HG02759 (cell line): Measurements from ENCODE around the gene NUB1.

Source experiments
- ATAC-seq: cut with Tn5 transposase; IDR thresholded peaks from one replicate; pipeline ENCODE4 v1.9.1; 2021; ENCODE audit warnings: mild to moderate bottlenecking, moderate library complexity; ENCODE audit not compliant: unreplicated experiment

The NUB1 gene

DNA sequence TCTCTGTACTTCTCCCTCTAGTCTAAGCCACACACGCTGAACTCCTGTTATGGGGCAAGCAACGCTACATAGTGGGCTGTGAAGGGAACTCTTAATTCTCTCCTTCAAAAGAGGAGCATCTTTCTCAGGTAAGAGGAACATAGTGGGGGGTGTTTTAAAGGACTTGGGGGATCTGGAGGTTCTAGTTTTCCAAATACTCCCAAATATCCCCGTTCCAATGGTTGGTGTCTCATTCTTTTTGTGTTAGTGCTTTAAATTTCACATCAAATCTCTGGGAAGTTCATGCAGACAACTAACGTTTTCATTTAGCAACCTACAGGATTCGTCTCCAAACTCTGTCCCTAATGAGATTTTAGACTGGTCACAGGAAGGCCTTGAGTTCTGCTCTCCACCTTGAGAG, 80.6 kb downstream of the NUB1 start:
- ATAC-seq = no peak

DNA sequence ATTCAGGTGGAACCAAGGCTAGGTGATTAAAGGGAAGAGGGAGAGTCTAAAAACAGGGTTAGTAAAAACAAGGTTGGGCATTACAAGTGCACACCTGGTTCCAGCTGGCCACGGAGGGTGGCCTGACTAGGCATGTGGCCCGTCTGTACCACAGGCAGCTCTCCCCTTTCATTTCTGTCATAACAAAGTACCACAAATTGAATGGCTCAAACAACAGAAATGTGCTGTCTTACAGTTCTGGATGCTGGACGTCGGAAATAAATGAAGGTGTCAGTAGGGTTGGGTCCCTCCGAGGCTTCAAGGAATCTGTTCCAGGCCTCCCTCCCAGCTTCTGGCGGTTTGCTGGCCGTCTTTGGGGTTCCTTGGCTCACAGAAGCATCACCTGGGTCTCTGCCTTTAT, 81.6 kb downstream of the NUB1 start:
- ATAC-seq = no peak

DNA sequence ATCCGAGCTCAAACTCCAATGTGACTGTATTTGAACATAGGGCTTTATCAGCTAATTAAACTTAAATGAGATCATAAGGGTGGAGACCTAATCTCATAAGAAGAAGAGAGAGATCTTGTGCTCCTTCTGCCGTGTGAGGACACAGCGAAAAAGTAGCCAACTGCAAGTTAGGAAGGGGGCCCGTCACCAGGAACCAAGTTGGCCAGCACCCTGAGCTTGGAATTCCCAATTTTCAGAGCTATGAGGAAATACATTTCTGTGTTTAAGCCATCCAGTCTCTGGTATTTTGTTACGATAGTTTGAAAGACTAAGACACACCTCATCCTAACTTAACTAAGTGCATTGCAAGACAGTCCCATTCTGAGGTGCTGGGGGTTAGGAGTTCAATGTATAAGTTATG, 82.3 kb downstream of the NUB1 start:
- ATAC-seq = no peak

DNA sequence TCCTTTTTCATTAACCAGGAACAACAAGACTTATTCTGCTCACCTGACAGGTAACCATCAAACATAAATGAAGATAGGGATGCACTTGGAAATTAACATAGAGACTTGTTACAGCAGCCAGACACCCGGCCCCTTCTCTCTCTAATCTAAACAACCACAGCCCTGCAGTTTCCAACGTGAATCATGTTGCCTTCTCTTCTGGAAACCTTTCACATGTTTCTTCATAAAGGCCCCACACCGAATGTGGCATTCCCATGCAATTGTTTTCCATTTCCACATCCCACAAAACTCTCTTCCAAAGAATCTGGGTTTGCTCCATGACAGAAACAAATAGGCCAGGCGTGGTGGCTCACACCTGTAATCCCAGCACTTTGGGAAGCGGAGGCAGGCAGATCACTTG, 83.2 kb downstream of the NUB1 start:
- ATAC-seq = no peak

DNA sequence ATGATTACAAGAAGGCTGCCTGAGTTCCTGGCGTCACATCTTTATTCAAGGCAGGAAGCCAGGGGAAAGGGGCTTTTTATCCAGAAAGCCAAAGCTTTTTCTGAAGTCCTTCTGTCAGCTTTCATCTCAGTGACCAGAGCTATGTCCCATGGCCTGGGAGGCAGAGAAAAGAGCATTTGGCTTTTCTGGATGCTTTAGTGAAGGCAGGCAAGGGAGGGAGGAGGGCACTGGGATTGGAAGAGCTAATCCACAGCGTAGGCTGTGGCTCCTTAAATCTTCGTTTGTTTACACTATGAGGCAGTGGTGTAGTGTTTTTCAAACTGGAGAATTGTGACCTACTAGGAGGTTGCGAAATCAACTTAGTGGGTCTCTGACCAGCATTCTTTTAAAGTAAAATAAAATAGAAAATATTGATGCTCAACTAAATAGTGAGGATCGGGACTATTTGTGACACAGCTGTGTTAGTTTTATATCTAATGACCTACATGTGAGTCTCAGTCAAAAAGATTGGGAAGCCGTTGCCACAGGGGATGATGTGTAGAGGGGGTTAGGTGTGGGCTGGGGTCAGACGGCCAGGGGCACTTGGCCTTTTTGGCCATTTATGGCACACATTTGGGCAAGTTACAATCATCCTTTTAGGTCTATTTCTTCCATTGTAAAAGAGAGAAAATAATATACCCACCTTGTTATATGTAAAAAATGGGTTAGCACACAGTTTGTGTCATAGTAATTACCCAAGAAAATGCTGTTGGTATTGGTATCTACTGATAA, 84.2 kb downstream of the NUB1 start:
- no peak for ATAC-seq

DNA sequence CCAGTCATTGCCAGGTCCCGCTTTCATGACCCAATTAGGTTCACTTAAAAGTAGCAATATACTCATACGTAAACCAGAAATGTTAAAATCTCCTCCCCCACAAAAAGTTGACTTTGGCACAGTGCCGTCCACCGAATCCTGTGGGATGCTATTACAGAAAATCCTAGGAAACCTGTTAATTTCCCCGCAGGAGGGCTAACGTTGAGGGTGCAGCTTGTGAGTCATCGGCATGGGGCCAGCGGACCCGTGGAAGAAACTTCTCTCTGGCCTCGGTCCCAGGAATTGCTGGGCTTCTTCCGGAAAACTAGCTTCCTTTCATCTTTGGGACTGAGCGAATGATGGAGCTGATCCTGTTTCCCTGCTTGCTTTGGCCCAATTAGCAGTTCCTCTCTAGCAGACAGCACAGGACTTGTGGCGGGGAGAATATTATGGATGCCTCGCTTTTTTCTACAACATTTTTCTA, 84.9 kb downstream of the NUB1 start:
- ATAC-seq = no peak

DNA sequence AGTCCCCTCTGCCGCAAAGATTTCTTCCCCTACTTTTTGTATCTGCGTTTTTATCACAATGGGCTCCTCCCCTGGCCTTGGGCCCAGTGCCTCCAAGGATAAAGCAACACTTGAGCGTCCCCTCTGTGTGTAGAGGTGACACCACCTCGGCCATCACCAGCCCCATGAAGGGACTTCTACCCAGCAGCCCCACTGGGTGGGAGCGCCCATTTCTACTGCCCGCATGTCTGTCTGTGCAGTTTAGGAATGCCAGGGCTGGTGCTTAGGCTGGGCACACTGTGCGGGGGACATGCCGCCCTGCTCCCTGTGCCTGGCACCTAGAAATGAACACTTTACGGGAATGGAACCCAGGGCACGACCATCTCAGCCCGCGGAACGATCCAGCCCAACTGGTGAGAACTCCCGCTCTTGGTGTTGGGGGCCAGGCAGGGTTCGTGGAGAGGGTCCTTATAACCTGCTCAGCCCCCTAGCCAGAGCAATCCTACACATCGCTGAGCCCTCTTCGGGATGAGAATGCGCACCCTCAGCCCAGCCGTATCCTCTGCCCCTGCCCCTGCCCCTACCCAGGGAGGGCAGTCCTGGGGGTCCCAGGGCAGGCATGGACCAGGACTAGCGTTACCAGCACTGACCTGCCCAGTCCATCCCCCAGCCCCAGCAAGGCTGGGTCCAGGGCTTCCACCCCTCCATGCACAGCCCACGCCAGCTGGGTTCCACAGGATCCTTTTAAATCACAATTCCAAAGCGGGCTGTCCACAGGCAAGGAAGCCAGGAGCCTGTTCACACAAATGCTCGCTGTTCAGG, 85.5 kb downstream of the NUB1 start:
- ATAC-seq = no peak

DNA sequence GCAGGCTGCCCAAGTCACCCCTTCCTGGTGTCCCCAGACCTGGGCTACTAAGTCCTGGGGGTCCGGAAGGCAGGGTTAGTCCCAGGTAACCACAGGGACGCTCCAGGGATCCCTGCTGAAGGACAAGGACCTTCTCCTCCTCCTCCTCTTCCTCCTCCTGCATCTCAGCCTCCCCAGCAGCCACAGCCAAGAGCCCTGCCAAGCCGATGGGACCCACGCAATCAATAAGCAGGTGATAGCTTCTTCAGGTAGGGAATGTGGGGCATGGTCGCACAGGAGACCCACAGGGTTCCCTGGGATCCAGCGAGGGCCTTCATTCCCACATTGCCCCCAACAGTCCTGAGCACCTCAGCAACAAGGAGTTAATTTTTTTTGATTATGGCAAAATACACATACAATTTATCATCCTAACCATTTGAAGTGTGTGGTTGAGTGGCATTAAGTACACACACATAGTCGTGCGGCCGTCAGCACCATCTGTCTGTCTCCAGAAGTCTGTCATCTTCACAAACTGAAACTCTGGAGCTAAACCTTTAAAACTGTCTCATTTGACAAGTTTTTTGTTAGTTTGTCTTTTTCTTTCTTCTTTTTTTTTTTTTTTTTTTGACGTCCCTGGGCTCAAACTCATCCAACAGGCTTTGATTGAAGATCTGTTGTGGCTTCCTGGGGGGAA, 86.2 kb downstream of the NUB1 start:
- ATAC-seq = no peak
